Gastrocnemius medialis (tissue), 4 donors: Measurements from ENCODE around the gene ITPR2. TPM values are rescaled to one million over a fixed set of nuclear protein-coding genes. Genes with fewer than 3 reads are reported as not detected.
A peak's percentile ranks its signal among the peaks of the same experiment; 100 is the strongest.

ENCODE experiments used
- ATAC-seq, 2 donors: fragments of 150-250 bp; one replicate each; pipeline ENCODE4 v1.9.1; 2016
- DNase-seq, 2 donors: peaks; one replicate each; pipeline ENCODE4 v3.0.0-alpha.2; 2019
- H3K27ac ChIP-seq, 4 donors: fragments of 200-600 bp; sonication (generic); 1 replicate in 1 of 4; 2 replicates in 3 of 4; pipeline ENCODE4 v1.5.1; 2016 to 2018; ENCODE audit warnings: mild to moderate bottlenecking in 2 of 4, moderate library complexity in 1 of 4
- H3K27me3 ChIP-seq, 3 donors: fragments of 200-600 bp; sonication (generic) in 2 of 3; 1 replicate in 1 of 3; 2 replicates in 2 of 3; pipeline versions ENCODE4 v1.5.1 to v1.6.0; 2016 to 2019; ENCODE audit warnings: mild to moderate bottlenecking in 1 of 3, moderate library complexity in 1 of 3
- H3K36me3 ChIP-seq, 2 donors: fragments of 200-600 bp; sonication (generic) in 1 of 2; one replicate each; pipeline ENCODE4 v1.5.1; 2017 to 2018
- H3K4me1 ChIP-seq, 2 donors: fragments of 200-600 bp; sonication (generic) in 1 of 2; one replicate each; pipeline ENCODE4 v1.5.1; 2016 to 2017; ENCODE audit warnings: mild to moderate bottlenecking in 2 of 2
- H3K4me3 ChIP-seq, 4 donors: fragments of 200-600 bp; sonication (generic) in 3 of 4; 1 replicate in 1 of 4; 2 replicates in 3 of 4; pipeline ENCODE4 v1.5.1; 2016 to 2019; ENCODE audit warnings: mild to moderate bottlenecking in 2 of 4
- H3K9me3 ChIP-seq, 3 donors: fragments of 200-600 bp; sonication (generic) in 2 of 3; 1 replicate in 1 of 3; 2 replicates in 2 of 3; pipeline ENCODE4 v1.5.1; 2016 to 2019
- CTCF ChIP-seq, 5 experiments: fragments of 450-650 bp in 3 of 5; fragments of 200-600 bp in 2 of 5; sonication (generic) in 2 of 5; IDR thresholded peaks in 4 of 5; conservative IDR thresholded peaks in 1 of 5; 1 replicate in 4 of 5; 2 replicates in 1 of 5; pipeline ENCODE4 v1.5.1; 2016 to 2019; ENCODE audit warnings: antibody characterized with exemption in 5 of 5, mild to moderate bottlenecking in 3 of 5, moderate library complexity in 3 of 5
- POLR2A ChIP-seq, 2 donors: fragments of 450-650 bp; IDR thresholded peaks; one replicate each; pipeline ENCODE4 v1.6.1; 2017; ENCODE audit warnings: antibody characterized with exemption in 2 of 2, mild to moderate bottlenecking in 2 of 2, moderate library complexity in 2 of 2
- in situ Hi-C, 4 donors: fragments of 200-750 bp; cut with MboI; loops; one replicate each; pipeline versions ENCODE4 v1.15.0 to v1.8.0; 2017; ENCODE audit warnings: low sequenced_read_pairs in 4 of 4
- intact Hi-C: fragments of 100-400 bp; cut with DNase I; formaldehyde crosslinking; loops from one replicate; pipeline ENCODE4 v1.15.1; 2023; ENCODE audit warnings: low total_unique reads
- total RNA-seq, 4 donors: library from RNA; depleted of rRNA; stranded (reverse); fragments of >200 nt; gene quantifications; one replicate each; pipeline versions ENCODE4 v1.1.0 to v1.2.3, GENCODE V29; 2016

ITPR2 gene
- total RNA-seq, 4 donors from 2014 or later: 3.8 to 23.8 (median 4.1) TPM

DNA sequence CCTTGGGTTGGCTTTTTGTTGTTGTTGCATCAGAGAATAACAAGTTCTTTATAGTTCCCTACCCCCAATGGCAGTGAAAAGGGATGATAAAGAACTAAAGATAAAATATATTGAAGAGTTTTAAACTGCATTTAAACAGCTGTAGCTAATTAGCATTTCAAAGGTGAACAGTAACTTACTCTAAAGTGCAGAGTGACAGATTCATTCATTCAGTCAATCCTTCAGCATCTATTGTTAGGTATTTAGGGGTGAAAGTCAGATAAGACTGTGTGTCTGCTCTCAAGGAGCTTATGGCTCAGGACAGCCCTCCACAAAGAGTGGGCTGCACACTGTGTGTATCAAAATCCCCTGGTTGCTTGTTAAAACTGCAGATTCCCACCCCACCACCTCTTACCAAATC lies 491.5 kb downstream of the ITPR2 start:
- DNase-seq (no peak), ATAC-seq (no peak)
- intact Hi-C loops: no loop called here
- Histone ChIP-seq H3K4me1 (no peaks in the 10 kb centered on the region), H3K27me3 (no peaks in the 10 kb centered on the region), H3K9me3 (no peaks in the 10 kb centered on the region), H3K27ac (no peak overlapping the region), H3K4me3 (no peak overlapping the region), H3K36me3 (peaks cover 0 to 8% of the 10 kb centered on the region in 2 donors)
- TF ChIP-seq CTCF (IDR thresholded peaks at IDR 0.05 in 4 of 5, conservative IDR thresholded peaks at IDR 0.05 in 1 of 5) (no peak), POLR2A (IDR thresholded peaks at IDR 0.05) (no peak)
- in situ Hi-C loops: no loop called here

- Histone ChIP-seq H3K4me1 (no peaks in the 10 kb centered on the region), H3K27me3 (no peaks in the 10 kb centered on the region), H3K4me3 (no peak overlapping the region), H3K9me3 (no peaks in the 10 kb centered on the region), H3K36me3 (peaks cover 0 to 8% of the 10 kb centered on the region in 2 donors), H3K27ac (no peak overlapping the region)
- TF ChIP-seq CTCF (IDR thresholded peaks at IDR 0.05 in 4 of 5, conservative IDR thresholded peaks at IDR 0.05 in 1 of 5): no peak
- TF ChIP-seq POLR2A (IDR thresholded peaks at IDR 0.05): no peak
- intact Hi-C loops: no loop called here
- ATAC-seq (peak in 1 of 2 donors; percentile 46), DNase-seq (peak in 1 of 2 donors; percentile 42)
- in situ Hi-C loops: no loop called here
These were observed 492.3 kb downstream of the ITPR2 start for GRCh38 chr12:26340649-26341048.

- Histone ChIP-seq H3K4me3 (no peak overlapping the region), H3K9me3 (no peaks in the 10 kb centered on the region), H3K27me3 (no peaks in the 10 kb centered on the region), H3K36me3 (peaks cover 0 to 8% of the 10 kb centered on the region in 2 donors), H3K27ac (no peak overlapping the region), H3K4me1 (no peaks in the 10 kb centered on the region)
- TF ChIP-seq POLR2A (IDR thresholded peaks at IDR 0.05): no peak
- TF ChIP-seq CTCF (IDR thresholded peaks at IDR 0.05 in 4 of 5, conservative IDR thresholded peaks at IDR 0.05 in 1 of 5): no peak
- ATAC-seq (no peak), DNase-seq (no peak)
- intact Hi-C loops: no loop called here
- in situ Hi-C loops: no loop called here
These were observed 493.0 kb downstream of the ITPR2 start for GRCh38 chr12:26339976-26340375.

- Histone ChIP-seq H3K36me3 (peaks cover 0 to 8% of the 10 kb centered on the region in 2 donors), H3K4me3 (no peak overlapping the region), H3K4me1 (no peaks in the 10 kb centered on the region), H3K27ac (no peak overlapping the region), H3K9me3 (no peaks in the 10 kb centered on the region), H3K27me3 (no peaks in the 10 kb centered on the region)
- TF ChIP-seq CTCF (IDR thresholded peaks at IDR 0.05 in 4 of 5, conservative IDR thresholded peaks at IDR 0.05 in 1 of 5) (no peak), POLR2A (IDR thresholded peaks at IDR 0.05) (no peak)
- no peak for ATAC-seq
- intact Hi-C loops (no loop called here), in situ Hi-C loops (no loop called here)
- DNase-seq: no peak
These were observed 494.1 kb downstream of the ITPR2 start for GRCh38 chr12:26338586-26339572.
